ENCODE measurements around the gene FRS3.

Gene FRS3

GRCh38 chr6:41722969-41723529 is 56.7 kb downstream of the FRS3 start:
- peak overlapping the region; percentile 49 for H3K4me3 ChIP-seq (ENCODE audit: low read depth, low read length)
- no peak for TF ChIP-seq CTCF (IDR thresholded peaks at IDR 0.05; ENCODE audit: low read depth, low read length, missing control alignments)
- no peak for DNase-seq (ENCODE audit: low read depth)

GRCh38 chr6:41721414-41721813 is 58.3 kb downstream of the FRS3 start:
- TF ChIP-seq CTCF (IDR thresholded peaks at IDR 0.05; ENCODE audit: low read depth, low read length, missing control alignments), result no peak
- no peak for DNase-seq (ENCODE audit: low read depth)
- H3K4me3 ChIP-seq (ENCODE audit: low read depth, low read length), result peak overlapping the region; percentile 49

- H3K4me3 ChIP-seq (ENCODE audit: low read depth, low read length), result peak overlapping the region; percentile 49
- TF ChIP-seq CTCF (IDR thresholded peaks at IDR 0.05; ENCODE audit: low read depth, low read length, missing control alignments), result no peak
- no peak for DNase-seq (ENCODE audit: low read depth)
These were observed 58.9 kb downstream of the FRS3 start for GRCh38 chr6:41720783-41721182.

GRCh38 chr6:41720262-41720620 is 59.5 kb downstream of the FRS3 start:
- TF ChIP-seq CTCF (IDR thresholded peaks at IDR 0.05; ENCODE audit: low read depth, low read length, missing control alignments), result no peak
- no peak for DNase-seq (ENCODE audit: low read depth)
- peak overlapping the region; percentile 49; the same call in 1 of the 2 replicates for H3K4me3 ChIP-seq (ENCODE audit: low read depth, low read length)

Data from GM12864 (cell line).